Activated CD8-positive, alpha-beta T cell treated with anti-CD3 and anti-CD28 coated beads for 36 hours (primary cell): Measurements from ENCODE around the gene RUNX1. TPM values are rescaled to one million over a fixed set of nuclear protein-coding genes. Genes with fewer than 3 reads are reported as not detected.

Experiments used
- ATAC-seq: fragments of 200-7000 bp; cut with Tn5 transposase; one replicate; pipeline ENCODE4 v1.10.0; 2021; ENCODE audit warnings: mild to moderate bottlenecking, moderate library complexity
- CTCF ChIA-PET: fragments of 350-600 bp; sonication (Branson Sonifier 250); formaldehyde crosslinking; loops from one replicate; lab custom pipeline; 2021; ENCODE audit warnings: antibody characterized with exemption; lab: Charles Lee
- POLR2A ChIA-PET: fragments of 350-600 bp; sonication (Branson Sonifier 250); formaldehyde crosslinking; loops from one replicate; lab custom pipeline; 2021; ENCODE audit warnings: antibody characterized with exemption; lab: Charles Lee
- DNase-seq: peaks from one replicate; pipeline ENCODE4 v3.0.0-alpha.2; 2020
- H3K27ac Mint-ChIP-seq: one replicate; pipeline ENCODE4 v1.8.0; 2021; ENCODE audit warnings: mild to moderate bottlenecking, mixed read lengths
- H3K27me3 Mint-ChIP-seq: one replicate; pipeline ENCODE4 v1.8.0; 2021; ENCODE audit warnings: mixed read lengths
- H3K36me3 Mint-ChIP-seq: one replicate; pipeline ENCODE4 v1.8.0; 2021; ENCODE audit warnings: low read depth, mixed read lengths
- H3K4me1 Mint-ChIP-seq: one replicate; pipeline ENCODE4 v1.8.0; 2021; ENCODE audit warnings: low read depth, mixed read lengths
- H3K4me3 Mint-ChIP-seq: one replicate; pipeline ENCODE4 v1.8.0; 2021; ENCODE audit warnings: mild to moderate bottlenecking, moderate library complexity, mixed read lengths
- H3K9me3 Mint-ChIP-seq: one replicate; pipeline ENCODE4 v1.8.0; 2021; ENCODE audit warnings: mixed read lengths
- intact Hi-C: fragments of 100-400 bp; cut with micrococcal nuclease; formaldehyde crosslinking; loops from one replicate; pipeline ENCODE4 v1.10.0; 2022
- total RNA-seq, 2 experiments: library from RNA; stranded (reverse); gene quantifications; one replicate each; pipeline ENCODE4 v1.2.3, GENCODE V29; 2021
- TF ChIP-seq, protein P1 (sequence below): fragments of 200-600 bp; IDR thresholded peaks from one replicate; pipeline ENCODE4 v1.8.0; 2022; ENCODE audit warnings: antibody characterized with exemption, mild to moderate bottlenecking

The RUNX1 gene
- total RNA-seq, 2 experiments from 2014 or later = 18.7 to 19.0 TPM

DNA sequence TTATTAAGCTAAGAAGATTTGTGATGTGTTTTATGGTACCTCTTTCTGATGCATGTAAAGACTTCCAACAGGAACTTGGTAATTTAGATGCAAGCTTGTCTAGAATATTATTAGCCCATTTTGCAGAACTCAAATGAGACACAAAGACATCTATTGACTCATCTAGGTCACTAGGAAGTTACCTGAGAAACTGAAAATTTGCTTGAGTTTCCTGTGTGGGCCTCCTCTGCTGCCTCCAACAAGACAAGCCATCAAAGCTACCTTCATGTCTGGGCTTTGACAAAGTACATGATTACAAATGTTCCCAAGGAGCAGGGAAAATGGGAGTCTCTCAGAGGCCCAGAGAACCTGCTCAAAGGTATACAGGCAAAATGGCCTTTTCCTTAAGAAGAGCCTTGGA lies 5.6 kb downstream of the RUNX1 start:
- intact Hi-C loops = loop anchor here (10.0 kb wide), 1 partner anchor 239 kb away; no protein-coding TSS in a partner anchor
- DNase-seq = peak; percentile 39
- Mint-ChIP-seq H3K36me3 (peaks cover 15% of the 10 kb centered on the region), H3K27me3 (no peaks in the 10 kb centered on the region), H3K9me3 (no peaks in the 10 kb centered on the region), H3K27ac (peak overlapping the region; percentile 97), H3K4me1 (peaks cover 92% of the 10 kb centered on the region), H3K4me3 (peak overlapping the region; percentile 91)
- CTCF ChIA-PET = interaction anchor here (0.9 to 6.0 kb wide), 8 partner anchors 14 to 68 kb away, joined by 4 to 56 read pairs (median 5); no protein-coding TSS in a partner anchor
- TF ChIP-seq, protein P1, sequence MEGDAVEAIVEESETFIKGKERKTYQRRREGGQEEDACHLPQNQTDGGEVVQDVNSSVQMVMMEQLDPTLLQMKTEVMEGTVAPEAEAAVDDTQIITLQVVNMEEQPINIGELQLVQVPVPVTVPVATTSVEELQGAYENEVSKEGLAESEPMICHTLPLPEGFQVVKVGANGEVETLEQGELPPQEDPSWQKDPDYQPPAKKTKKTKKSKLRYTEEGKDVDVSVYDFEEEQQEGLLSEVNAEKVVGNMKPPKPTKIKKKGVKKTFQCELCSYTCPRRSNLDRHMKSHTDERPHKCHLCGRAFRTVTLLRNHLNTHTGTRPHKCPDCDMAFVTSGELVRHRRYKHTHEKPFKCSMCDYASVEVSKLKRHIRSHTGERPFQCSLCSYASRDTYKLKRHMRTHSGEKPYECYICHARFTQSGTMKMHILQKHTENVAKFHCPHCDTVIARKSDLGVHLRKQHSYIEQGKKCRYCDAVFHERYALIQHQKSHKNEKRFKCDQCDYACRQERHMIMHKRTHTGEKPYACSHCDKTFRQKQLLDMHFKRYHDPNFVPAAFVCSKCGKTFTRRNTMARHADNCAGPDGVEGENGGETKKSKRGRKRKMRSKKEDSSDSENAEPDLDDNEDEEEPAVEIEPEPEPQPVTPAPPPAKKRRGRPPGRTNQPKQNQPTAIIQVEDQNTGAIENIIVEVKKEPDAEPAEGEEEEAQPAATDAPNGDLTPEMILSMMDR = no peak
- POLR2A ChIA-PET = interaction anchor here (0.9 to 10.6 kb wide), 14 partner anchors 10 to 156 kb away, joined by 3 to 183 read pairs (median 4); no protein-coding TSS in a partner anchor
- no peak for ATAC-seq

DNA sequence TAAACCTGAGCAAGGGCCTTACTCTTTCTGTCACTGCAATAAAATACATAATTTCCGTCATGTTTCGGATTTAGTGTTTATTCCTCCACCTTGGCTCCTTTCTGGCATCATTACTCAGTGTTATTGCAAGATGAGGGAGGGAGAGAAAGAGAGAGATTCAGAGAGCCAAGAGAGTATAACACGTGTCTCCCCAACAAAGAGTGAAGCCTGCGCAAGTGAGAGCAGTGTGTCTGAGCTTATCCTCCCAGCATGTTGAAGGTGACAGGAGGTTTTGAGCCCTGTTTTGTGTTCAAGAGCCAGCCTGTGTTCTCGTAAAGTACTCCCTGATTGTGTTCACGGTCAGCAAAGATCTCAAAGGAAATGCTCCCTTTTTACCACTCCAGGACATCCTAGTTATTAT lies 6.3 kb downstream of the RUNX1 start:
- no peak for DNase-seq
- intact Hi-C loops = loop anchor here (10.0 kb wide), 1 partner anchor 238 kb away; no protein-coding TSS in a partner anchor
- ATAC-seq = no peak
- H3K27ac Mint-ChIP-seq = peak overlapping the region; percentile 97
- H3K36me3 Mint-ChIP-seq = peaks cover 15% of the 10 kb centered on the region
- H3K4me3 Mint-ChIP-seq = peak overlapping the region; percentile 5
- H3K9me3 Mint-ChIP-seq = no peaks in the 10 kb centered on the region
- CTCF ChIA-PET = interaction anchor here (1.3 to 3.1 kb wide), 6 partner anchors 10 to 67 kb away, joined by 4 to 10 read pairs (median 5); no protein-coding TSS in a partner anchor
- POLR2A ChIA-PET = interaction anchor here (0.9 to 10.6 kb wide), 7 partner anchors 9 to 155 kb away, joined by 3 to 183 read pairs (median 16); no protein-coding TSS in a partner anchor
- H3K27me3 Mint-ChIP-seq = no peaks in the 10 kb centered on the region
- TF ChIP-seq, protein P1 = no peak
- peaks cover 93% of the 10 kb centered on the region for H3K4me1 Mint-ChIP-seq

DNA sequence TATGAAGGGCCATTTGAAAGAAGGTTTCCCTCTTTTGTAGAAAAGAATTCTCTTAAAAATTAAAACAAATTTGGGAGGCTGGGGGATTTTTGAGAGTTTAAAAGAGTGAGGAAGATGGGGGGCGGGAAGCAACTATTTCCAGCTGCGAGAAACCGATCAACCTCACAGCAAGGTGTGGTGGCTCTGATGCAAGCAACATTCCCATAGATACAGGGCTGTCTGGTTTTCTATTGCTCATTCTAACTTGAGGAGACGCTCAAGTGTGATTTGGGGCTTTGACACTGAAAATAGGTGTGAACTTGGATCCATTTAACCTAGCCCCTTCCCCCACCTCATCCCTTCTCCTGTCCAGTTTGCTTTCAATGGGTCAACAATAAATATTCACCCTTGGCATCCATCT lies 7.2 kb downstream of the RUNX1 start:
- Mint-ChIP-seq H3K4me1 (peaks cover 96% of the 10 kb centered on the region), H3K9me3 (no peaks in the 10 kb centered on the region), H3K27ac (peak overlapping the region; percentile 97), H3K36me3 (peaks cover 18% of the 10 kb centered on the region), H3K4me3 (peak overlapping the region; percentile 60), H3K27me3 (no peaks in the 10 kb centered on the region)
- CTCF ChIA-PET = interaction anchor here (1.5 to 3.1 kb wide), 2 partner anchors 9 to 38 kb away, joined by 5 to 10 read pairs; no protein-coding TSS in a partner anchor
- intact Hi-C loops = loop anchor here (10.0 kb wide), 1 partner anchor 237 kb away; no protein-coding TSS in a partner anchor
- ATAC-seq (no peak), DNase-seq (no peak)
- TF ChIP-seq, protein P1 = no peak
- POLR2A ChIA-PET = interaction anchor here (0.9 to 10.6 kb wide), 4 partner anchors 9 to 152 kb away, joined by 3 to 183 read pairs (median 58); no protein-coding TSS in a partner anchor

DNA sequence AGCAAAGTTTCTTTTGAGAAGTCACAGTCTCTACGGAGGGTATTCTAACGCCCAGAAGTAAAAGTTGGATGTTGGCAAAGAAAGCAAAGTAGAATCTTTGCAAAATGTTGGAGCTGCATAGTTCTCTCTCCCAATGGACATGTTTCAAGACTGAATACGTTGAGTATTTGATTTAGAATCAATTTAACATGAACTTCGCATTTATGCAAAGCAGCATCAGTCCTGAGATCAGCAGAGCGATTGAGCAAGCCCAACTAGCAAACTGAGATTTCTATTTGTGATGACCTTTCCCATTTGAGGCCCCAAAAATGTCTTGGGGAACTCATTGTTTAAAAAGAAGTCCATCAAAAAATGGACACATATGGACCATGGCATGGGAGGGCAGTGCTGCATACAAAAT lies 8.0 kb downstream of the RUNX1 start:
- H3K36me3 Mint-ChIP-seq = peaks cover 18% of the 10 kb centered on the region

More for the DNA sequence above, 8.0 kb downstream of the RUNX1 start:
- DNase-seq (no peak), ATAC-seq (no peak)
- Mint-ChIP-seq H3K27ac (peak overlapping the region; percentile 97), H3K27me3 (no peaks in the 10 kb centered on the region), H3K4me3 (peak overlapping the region; percentile 60), H3K4me1 (peaks cover 96% of the 10 kb centered on the region), H3K9me3 (no peaks in the 10 kb centered on the region)
- POLR2A ChIA-PET = interaction anchor here (0.9 to 9.1 kb wide), 8 partner anchors 11 to 153 kb away, joined by 3 to 100 read pairs (median 4); no protein-coding TSS in a partner anchor
- TF ChIP-seq, protein P1 = no peak
- intact Hi-C loops = loop anchor here (10.0 kb wide), 1 partner anchor 236 kb away; no protein-coding TSS in a partner anchor
- CTCF ChIA-PET = interaction anchor here (0.8 to 1.6 kb wide), 5 partner anchors 10 to 360 kb away, joined by 3 to 6 read pairs (median 4); no protein-coding TSS in a partner anchor
